Measurements from ENCODE around the gene RNF43.

RNF43 gene

GRCh38 chr17:58379511-58379824 is 37.9 kb downstream of the RNF43 start:
- Histone ChIP-seq H3K27ac (0 out of 22 replicates have a peak overlapping the region, but pooled peaks of 1 of the 11 experiments have one; percentile 29), H3K4me3 (no peak overlapping the region), H4K20me1 (no peaks in the 10 kb centered on the region), H3K9ac (0 out of 22 replicates have a peak overlapping the region, but pooled peaks of 1 of the 11 experiments have one; percentile 12), H3K27me3 (no peaks in the 10 kb centered on the region), H3K36me3 (no peaks in the 10 kb centered on the region), H3K4me1 (peaks cover 19 to 49% (median 26%) of the 10 kb centered on the region in 10 experiments), H3K4me2 (peak overlapping the region; percentile 45 to 83 (median 62)), H3K9me3 (replicated peaks in 1 of 11) (no peaks in the 10 kb centered on the region)
- no peak for TF ChIP-seq Cebpa-rat (IDR thresholded peaks at IDR 0.05)

- Histone ChIP-seq H3K9me3 (replicated peaks in 1 of 11) (no peaks in the 10 kb centered on the region), H3K4me3 (no peak overlapping the region), H3K4me2 (peak overlapping the region; percentile 45 to 83 (median 62)), H3K27me3 (no peaks in the 10 kb centered on the region), H3K4me1 (peaks cover 19 to 46% (median 26%) of the 10 kb centered on the region in 10 experiments), H3K9ac (peak overlapping the region in 3 of 11 experiments; percentile 5 to 12 (median 7); a peak in 2 of 22 replicates), H3K27ac (peak overlapping the region in 2 of 11 experiments; percentile 10 to 29; a peak in 1 of 22 replicates), H3K36me3 (no peaks in the 10 kb centered on the region), H4K20me1 (no peaks in the 10 kb centered on the region)
- no peak for TF ChIP-seq Cebpa-rat (IDR thresholded peaks at IDR 0.05)
Measured at GRCh38 chr17:58378733-58379510, 38.4 kb downstream of the RNF43 start.

- TF ChIP-seq Cebpa-rat (IDR thresholded peaks at IDR 0.05) = no peak
- Histone ChIP-seq H3K27ac (no peak overlapping the region), H3K27me3 (no peaks in the 10 kb centered on the region), H4K20me1 (no peaks in the 10 kb centered on the region), H3K4me1 (peaks cover 19 to 46% (median 26%) of the 10 kb centered on the region in 10 experiments), H3K4me2 (no peak overlapping the region), H3K9ac (no peak overlapping the region), H3K9me3 (replicated peaks in 1 of 11) (no peaks in the 10 kb centered on the region), H3K36me3 (no peaks in the 10 kb centered on the region), H3K4me3 (no peak overlapping the region)
Measured at GRCh38 chr17:58377661-58378060, 39.7 kb downstream of the RNF43 start.

GRCh38 chr17:58377093-58377601 is 40.2 kb downstream of the RNF43 start:
- Histone ChIP-seq H3K36me3 (no peaks in the 10 kb centered on the region), H3K27me3 (no peaks in the 10 kb centered on the region), H3K4me3 (no peak overlapping the region), H3K9me3 (replicated peaks in 1 of 11) (no peaks in the 10 kb centered on the region), H3K27ac (no peak overlapping the region), H4K20me1 (no peaks in the 10 kb centered on the region), H3K4me2 (peak overlapping the region in 2 of 11 experiments; percentile 38 to 40; a peak in 1 of 22 replicates), H3K4me1 (peaks cover 16 to 41% (median 22%) of the 10 kb centered on the region in 10 experiments), H3K9ac (no peak overlapping the region)
- TF ChIP-seq Cebpa-rat (IDR thresholded peaks at IDR 0.05) = no peak

GRCh38 chr17:58376472-58377000 is 40.8 kb downstream of the RNF43 start:
- peak overlapping the region in 3 of 11 experiments; percentile 20 to 51 (median 40); a peak in 5 of 22 replicates for H3K4me2 ChIP-seq

GRCh38 chr17:58375811-58376210 is 41.5 kb downstream of the RNF43 start:
- H3K4me1 ChIP-seq = peaks cover 16 to 36% (median 20%) of the 10 kb centered on the region in 10 experiments
- H3K9ac ChIP-seq = no peak overlapping the region
- no peak overlapping the region for H3K4me3 ChIP-seq
- no peaks in the 10 kb centered on the region for H3K36me3 ChIP-seq
- H4K20me1 ChIP-seq = no peaks in the 10 kb centered on the region
- no peaks in the 10 kb centered on the region for H3K9me3 ChIP-seq (replicated peaks in 1 of 11)
- no peak overlapping the region for H3K27ac ChIP-seq
- TF ChIP-seq Cebpa-rat (IDR thresholded peaks at IDR 0.05) = no peak
- peak overlapping the region in 4 of 11 experiments; percentile 24 to 51 (median 40); a peak in 6 of 22 replicates for H3K4me2 ChIP-seq
- H3K27me3 ChIP-seq = no peaks in the 10 kb centered on the region

More at GRCh38 chr17:58376472-58377000, 40.8 kb downstream of the RNF43 start:
- Histone ChIP-seq H3K27ac (no peak overlapping the region), H3K36me3 (no peaks in the 10 kb centered on the region), H3K9ac (no peak overlapping the region), H3K9me3 (replicated peaks in 1 of 11) (no peaks in the 10 kb centered on the region), H4K20me1 (no peaks in the 10 kb centered on the region), H3K27me3 (no peaks in the 10 kb centered on the region), H3K4me1 (peaks cover 16 to 36% (median 20%) of the 10 kb centered on the region in 10 experiments), H3K4me3 (no peak overlapping the region)
- TF ChIP-seq Cebpa-rat (IDR thresholded peaks at IDR 0.05) = no peak

GRCh38 chr17:58375256-58375655 is 42.1 kb downstream of the RNF43 start:
- Histone ChIP-seq H3K27me3 (no peaks in the 10 kb centered on the region), H3K4me3 (no peak overlapping the region), H3K4me1 (peaks cover 16 to 36% (median 22%) of the 10 kb centered on the region in 10 experiments), H3K9ac (no peak overlapping the region), H3K27ac (no peak overlapping the region), H3K9me3 (replicated peaks in 1 of 11) (no peaks in the 10 kb centered on the region), H3K4me2 (peak overlapping the region in 3 of 11 experiments; percentile 40 to 51 (median 40); a peak in 4 of 22 replicates), H4K20me1 (no peaks in the 10 kb centered on the region; a peak in 1 of 22 replicates), H3K36me3 (no peaks in the 10 kb centered on the region)
- TF ChIP-seq Cebpa-rat (IDR thresholded peaks at IDR 0.05) = no peak

- H3K9ac ChIP-seq = no peak overlapping the region
- H3K27me3 ChIP-seq = no peaks in the 10 kb centered on the region
- no peak for TF ChIP-seq Cebpa-rat (IDR thresholded peaks at IDR 0.05)
- no peaks in the 10 kb centered on the region for H3K36me3 ChIP-seq
- H3K27ac ChIP-seq = no peak overlapping the region
- no peak overlapping the region for H3K4me2 ChIP-seq
- peaks cover 0 to 5% (median 0%) of the 10 kb centered on the region in 11 experiments; a peak in 1 of 22 replicates for H4K20me1 ChIP-seq
- no peak overlapping the region for H3K4me3 ChIP-seq
- H3K4me1 ChIP-seq = peaks cover 5 to 29% (median 22%) of the 10 kb centered on the region in 10 experiments
- H3K9me3 ChIP-seq (replicated peaks in 1 of 11) = no peaks in the 10 kb centered on the region
Measured at GRCh38 chr17:58373923-58374322, 43.4 kb downstream of the RNF43 start.

GRCh38 chr17:58373003-58373402 is 44.3 kb downstream of the RNF43 start:
- H3K9ac ChIP-seq = no peak overlapping the region
- H3K4me1 ChIP-seq = peaks cover 0 to 25% (median 17%) of the 10 kb centered on the region in 10 experiments; a peak in 15 of 20 replicates
- TF ChIP-seq Cebpa-rat (IDR thresholded peaks at IDR 0.05) = no peak
- H3K27ac ChIP-seq = no peak overlapping the region
- H3K9me3 ChIP-seq (replicated peaks in 1 of 11) = no peaks in the 10 kb centered on the region
- H4K20me1 ChIP-seq = peaks cover 0 to 5% (median 0%) of the 10 kb centered on the region in 11 experiments; a peak in 1 of 22 replicates
- H3K36me3 ChIP-seq = no peaks in the 10 kb centered on the region
- H3K4me2 ChIP-seq = no peak overlapping the region
- no peaks in the 10 kb centered on the region for H3K27me3 ChIP-seq
- no peak overlapping the region for H3K4me3 ChIP-seq
